ENCODE data around the gene CBFA2T3.

GRCh38 chr16:88844419-88845036, 132.5 kb downstream of the CBFA2T3 start:
- TF ChIP-seq EP300 (IDR thresholded peaks at IDR 0.05) (no peak), POLR2A (IDR thresholded peaks at IDR 0.05) (no peak), CTCF (IDR thresholded peaks at IDR 0.05) (no peak)
